CD14-positive monocyte (primary cell): ENCODE data around the gene SMYD3. TPM values are rescaled to one million over a fixed set of nuclear protein-coding genes. Genes with fewer than 3 reads are reported as not detected.

ENCODE experiments used
- DNase-seq, 3 donors: peaks; one replicate each; pipeline ENCODE4 v3.0.0-alpha.2; 2011 to 2022
- H2AFZ ChIP-seq: 2 replicates; pipeline ENCODE4 v1.6.0; 2012; ENCODE audit warnings: mild to moderate bottlenecking, low read depth, low read length, inconsistent platforms; ENCODE audit not compliant: insufficient read depth, poor library complexity, severe bottlenecking
- H3K27ac ChIP-seq, 2 donors: 1 replicate in 1 of 2; 2 replicates in 1 of 2; pipeline ENCODE4 v1.5.1; 2012 to 2013; ENCODE audit warnings: low read length in 2 of 2, control low read depth in 1 of 2, inconsistent platforms in 1 of 2, low read depth in 1 of 2, mild to moderate bottlenecking in 1 of 2
- H3K27me3 ChIP-seq, 2 donors: one replicate each; pipeline versions ENCODE4 v1.6.0 to v1.6.1; 2011 to 2013; ENCODE audit warnings: low read length in 2 of 2; ENCODE audit not compliant: control insufficient read depth in 2 of 2, insufficient read depth in 2 of 2
- H3K36me3 ChIP-seq, 2 donors: replicated peaks in 1 of 2; 1 replicate in 1 of 2; 2 replicates in 1 of 2; pipeline versions ENCODE4 v1.5.1 to v1.6.1; 2012 to 2013; ENCODE audit warnings: low read length in 2 of 2, control low read depth in 1 of 2, inconsistent platforms in 1 of 2, mild to moderate bottlenecking in 1 of 2; ENCODE audit not compliant: insufficient read depth in 2 of 2, control insufficient read depth in 1 of 2
- H3K4me1 ChIP-seq, 2 donors: 1 replicate in 1 of 2; 2 replicates in 1 of 2; pipeline versions ENCODE4 v1.5.1 to v1.6.1; 2012 to 2013; ENCODE audit warnings: low read length in 2 of 2, control low read depth in 1 of 2, inconsistent platforms in 1 of 2, mild to moderate bottlenecking in 1 of 2, moderate library complexity in 1 of 2; ENCODE audit not compliant: insufficient read depth in 2 of 2, control insufficient read depth in 1 of 2
- H3K4me2 ChIP-seq: replicated peaks from 2 replicates; pipeline ENCODE3; 2012; ENCODE audit warnings: low read length, moderate library complexity, mild to moderate bottlenecking; ENCODE audit not compliant: poor library complexity, severe bottlenecking; ENCODE audit errors: extremely low read depth
- H3K4me3 ChIP-seq, 3 experiments: fragments of 200-600 bp in 1 of 3; sonication (generic) in 1 of 3; replicated peaks in 1 of 3; 1 replicate in 2 of 3; 2 replicates in 1 of 3; pipeline ENCODE4 v1.5.1; 2011 to 2013; ENCODE audit warnings: low read length in 3 of 3, mild to moderate bottlenecking in 3 of 3, control low read depth in 2 of 3, low read depth in 2 of 3, inconsistent platforms in 1 of 3, moderate library complexity in 1 of 3
- H3K79me2 ChIP-seq: 2 replicates; pipeline ENCODE4 v1.6.0; 2012; ENCODE audit warnings: mild to moderate bottlenecking, control low read depth, inconsistent platforms, low read length, moderate library complexity; ENCODE audit not compliant: insufficient read depth
- H3K9ac ChIP-seq: 2 replicates; pipeline ENCODE4 v1.6.0; 2017; ENCODE audit warnings: low read length, mild to moderate bottlenecking; ENCODE audit not compliant: insufficient read depth, poor library complexity, severe bottlenecking
- H3K9me3 ChIP-seq, 2 donors: replicated peaks in 1 of 2; 1 replicate in 1 of 2; 2 replicates in 1 of 2; pipeline versions ENCODE4 v1.5.1 to v1.6.1; 2012 to 2013; ENCODE audit warnings: low read length in 2 of 2, control low read depth in 1 of 2; ENCODE audit not compliant: control insufficient read depth in 1 of 2, insufficient read depth in 1 of 2
- H4K20me1 ChIP-seq: 2 replicates; pipeline ENCODE4 v1.6.0; 2012; ENCODE audit warnings: mild to moderate bottlenecking, low read length, control low read depth, moderate library complexity; ENCODE audit not compliant: insufficient read depth
- H3K27ac Mint-ChIP-seq, 7 donors: one replicate each; pipeline ENCODE4 v1.8.0; 2020; ENCODE audit warnings: mild to moderate bottlenecking in 7 of 7, mixed read lengths in 7 of 7, moderate library complexity in 6 of 7, inconsistent platforms in 2 of 7
- H3K27me3 Mint-ChIP-seq, 3 donors: one replicate each; pipeline ENCODE4 v1.8.0; 2021 to 2022; ENCODE audit warnings: low read depth in 3 of 3, mild to moderate bottlenecking in 3 of 3, mixed read lengths in 3 of 3, moderate library complexity in 3 of 3, inconsistent platforms in 1 of 3
- H3K36me3 Mint-ChIP-seq, 2 donors: one replicate each; pipeline ENCODE4 v1.8.0; 2020; ENCODE audit warnings: mixed read lengths in 2 of 2, inconsistent platforms in 1 of 2, mild to moderate bottlenecking in 1 of 2
- H3K4me1 Mint-ChIP-seq: one replicate; pipeline ENCODE4 v1.8.0; 2020; ENCODE audit warnings: mild to moderate bottlenecking, mixed read lengths
- H3K4me3 Mint-ChIP-seq, 2 donors: one replicate each; pipeline ENCODE4 v1.8.0; 2020; ENCODE audit warnings: mild to moderate bottlenecking in 2 of 2, mixed read lengths in 2 of 2, moderate library complexity in 1 of 2
- H3K9me3 Mint-ChIP-seq, 7 donors: one replicate each; pipeline ENCODE4 v1.8.0; 2020 to 2022; ENCODE audit warnings: mixed read lengths in 7 of 7, mild to moderate bottlenecking in 6 of 7, moderate library complexity in 6 of 7, inconsistent platforms in 2 of 7
- WGBS: methylation state at CpG from one replicate; pipeline ENCODE4 v1.1.5; 2013; ENCODE audit warnings: missing lambda C conversion rate; ENCODE audit not compliant: insufficient coverage; 5-methylcytosine and 5-hydroxymethylcytosine counted together
- intact Hi-C, 2 donors: fragments of 100-400 bp; cut with micrococcal nuclease; formaldehyde crosslinking; loops; one replicate each; pipeline versions ENCODE4 v1.15.0 to v1.15.1; 2023
- polyA plus RNA-seq, 3 donors: library from polyadenylated mRNA; depleted of rRNA in 1 of 3; unstranded in 2 of 3; stranded (reverse) in 1 of 3; fragments of 300-500 nt in 2 of 3; fragments of >200 nt in 1 of 3; fragmentation: Illumina TruSeq in 2 of 3; gene quantifications; 1 replicate in 2 of 3; 2 replicates in 1 of 3; pipeline ENCODE4 v1.2.3, GENCODE V29; 2012 to 2021
- TF ChIP-seq, protein P1 (sequence below): fragments of 200-600 bp; IDR thresholded peaks from one replicate; pipeline ENCODE4 v1.8.0; 2022; ENCODE audit warnings: antibody characterized with exemption, mild to moderate bottlenecking

The SMYD3 gene
- polyA plus RNA-seq, 3 donors: 2.7 to 8.4 (median 4.0) TPM

GRCh38 chr1:246216906-246217305, 290.2 kb downstream of the SMYD3 start:
- no peak overlapping the region for H3K27ac ChIP-seq
- no peak overlapping the region for H3K4me2 ChIP-seq
- peaks cover 0 to 20% of the 10 kb centered on the region in 2 donors for H3K9me3 ChIP-seq
- peaks cover 44% of the 10 kb centered on the region for H3K4me1 Mint-ChIP-seq
- H3K4me1 ChIP-seq: peaks cover 27 to 60% of the 10 kb centered on the region in 2 donors
- no peaks in the 10 kb centered on the region for H4K20me1 ChIP-seq
- no peaks in the 10 kb centered on the region for H3K27me3 ChIP-seq
- peaks cover 4 to 28% (median 14%) of the 10 kb centered on the region in 7 donors for H3K9me3 Mint-ChIP-seq
- no peak overlapping the region for H3K4me3 ChIP-seq
- no peaks in the 10 kb centered on the region for H3K27me3 Mint-ChIP-seq
- TF ChIP-seq, protein P1, sequence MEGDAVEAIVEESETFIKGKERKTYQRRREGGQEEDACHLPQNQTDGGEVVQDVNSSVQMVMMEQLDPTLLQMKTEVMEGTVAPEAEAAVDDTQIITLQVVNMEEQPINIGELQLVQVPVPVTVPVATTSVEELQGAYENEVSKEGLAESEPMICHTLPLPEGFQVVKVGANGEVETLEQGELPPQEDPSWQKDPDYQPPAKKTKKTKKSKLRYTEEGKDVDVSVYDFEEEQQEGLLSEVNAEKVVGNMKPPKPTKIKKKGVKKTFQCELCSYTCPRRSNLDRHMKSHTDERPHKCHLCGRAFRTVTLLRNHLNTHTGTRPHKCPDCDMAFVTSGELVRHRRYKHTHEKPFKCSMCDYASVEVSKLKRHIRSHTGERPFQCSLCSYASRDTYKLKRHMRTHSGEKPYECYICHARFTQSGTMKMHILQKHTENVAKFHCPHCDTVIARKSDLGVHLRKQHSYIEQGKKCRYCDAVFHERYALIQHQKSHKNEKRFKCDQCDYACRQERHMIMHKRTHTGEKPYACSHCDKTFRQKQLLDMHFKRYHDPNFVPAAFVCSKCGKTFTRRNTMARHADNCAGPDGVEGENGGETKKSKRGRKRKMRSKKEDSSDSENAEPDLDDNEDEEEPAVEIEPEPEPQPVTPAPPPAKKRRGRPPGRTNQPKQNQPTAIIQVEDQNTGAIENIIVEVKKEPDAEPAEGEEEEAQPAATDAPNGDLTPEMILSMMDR: no peak
- H3K9ac ChIP-seq: no peak overlapping the region
- intact Hi-C loops: loop anchor here in 1 of 2 donors (10.0 kb wide), 1 partner anchor 542 kb away; no protein-coding TSS in a partner anchor
- H3K36me3 Mint-ChIP-seq: peaks cover 0 to 10% of the 10 kb centered on the region in 2 donors
- no peak overlapping the region for H3K4me3 Mint-ChIP-seq
- no peaks in the 10 kb centered on the region for H3K79me2 ChIP-seq
- H2AFZ ChIP-seq: no peak overlapping the region
- H3K27ac Mint-ChIP-seq: peak overlapping the region in 3 of 7 donors; percentile 7 to 80 (median 25)
- no peak for DNase-seq
- H3K36me3 ChIP-seq: no peaks in the 10 kb centered on the region

- no peaks in the 10 kb centered on the region for H3K27me3 ChIP-seq
- peak overlapping the region; percentile 67 to 88 for H3K27ac ChIP-seq
- H3K36me3 Mint-ChIP-seq: peaks cover 0 to 7% of the 10 kb centered on the region in 2 donors
- peaks cover 44% of the 10 kb centered on the region for H3K4me1 Mint-ChIP-seq
- no peak overlapping the region for H2AFZ ChIP-seq
- no peak overlapping the region for H3K9ac ChIP-seq
- peaks cover 0 to 7% of the 10 kb centered on the region in 2 donors for H3K9me3 ChIP-seq
- TF ChIP-seq, protein P1: no peak
- peak; percentile 18 to 46 (median 33) for DNase-seq
- H3K4me3 Mint-ChIP-seq: peak overlapping the region in 1 of 2 donors; percentile 82
- H3K27me3 Mint-ChIP-seq: no peaks in the 10 kb centered on the region
- H3K27ac Mint-ChIP-seq: peak overlapping the region; percentile 88 to 97 (median 96)
- H3K9me3 Mint-ChIP-seq: peaks cover 0 to 16% (median 8%) of the 10 kb centered on the region in 7 donors
- intact Hi-C loops: loop anchor here in 1 of 2 donors (10.0 kb wide), 1 partner anchor 541 kb away; no protein-coding TSS in a partner anchor
- H4K20me1 ChIP-seq: no peaks in the 10 kb centered on the region
- peak overlapping the region; percentile 45 for H3K4me2 ChIP-seq
- H3K4me1 ChIP-seq: peaks cover 27 to 60% of the 10 kb centered on the region in 2 donors
- H3K4me3 ChIP-seq: peak overlapping the region in 1 of 3 experiments; percentile 43
- no peaks in the 10 kb centered on the region for H3K36me3 ChIP-seq
- WGBS: 0% methylated on average over 1 of the region's 4 CpGs
- H3K79me2 ChIP-seq: no peaks in the 10 kb centered on the region
Measured at GRCh38 chr1:246215510-246215903, 291.6 kb downstream of the SMYD3 start.
